Activated T-helper 17 cell treated with anti-CD3 and anti-CD28 coated beads, Interleukin-2, amount 50 U/mL, for 72 hours (primary cell): ENCODE measurements around the gene GRB2. TPM values are rescaled to one million over a fixed set of nuclear protein-coding genes. Genes with fewer than 3 reads are reported as not detected.
"Not testable (repeated sequence)": the region's sequence is repeated elsewhere in the genome, so short reads cannot be mapped to it uniquely, and the experiment has no call there.

Source experiments
- ATAC-seq: fragments of 150-1000 bp; cut with Tn5 transposase; replicated peaks from 2 replicates; pipeline ENCODE4 v1.10.0; 2021; ENCODE audit warnings: mild to moderate bottlenecking, moderate library complexity
- H3K27ac Mint-ChIP-seq: one replicate; pipeline ENCODE4 v1.8.0; 2022; ENCODE audit warnings: mixed read lengths
- H3K27me3 Mint-ChIP-seq: one replicate; pipeline ENCODE4 v1.8.0; 2022; ENCODE audit warnings: mixed read lengths
- H3K36me3 Mint-ChIP-seq: one replicate; pipeline ENCODE4 v1.8.0; 2022; ENCODE audit warnings: low read depth, mild to moderate bottlenecking, mixed read lengths
- H3K4me1 Mint-ChIP-seq: one replicate; pipeline ENCODE4 v1.8.0; 2022; ENCODE audit warnings: mixed read lengths
- H3K4me3 Mint-ChIP-seq: one replicate; pipeline ENCODE4 v1.8.0; 2022; ENCODE audit warnings: mild to moderate bottlenecking, mixed read lengths
- H3K9me3 Mint-ChIP-seq: one replicate; pipeline ENCODE4 v1.8.0; 2022; ENCODE audit warnings: mixed read lengths
- total RNA-seq, 2 donors: library from RNA; stranded (reverse); gene quantifications; one replicate each; pipeline ENCODE4 v1.2.3, GENCODE V29; 2022

The GRB2 gene
- total RNA-seq, 2 donors from 2014 or later: 141 to 163 TPM

GRCh38 chr17:75365009-75365930, 40.2 kb downstream of the GRB2 start:
- H3K27ac Mint-ChIP-seq: peak overlapping the region; percentile 55
- no peaks in the 10 kb centered on the region for H3K9me3 Mint-ChIP-seq
- peak; percentile 44 for ATAC-seq
- peaks cover 68% of the 10 kb centered on the region for H3K4me1 Mint-ChIP-seq
- H3K36me3 Mint-ChIP-seq: peaks cover 16% of the 10 kb centered on the region
- H3K4me3 Mint-ChIP-seq: peak overlapping the region; percentile 51
- no peaks in the 10 kb centered on the region for H3K27me3 Mint-ChIP-seq

- peaks cover 6% of the 10 kb centered on the region for H3K36me3 Mint-ChIP-seq
- H3K27ac Mint-ChIP-seq: no peak overlapping the region
- no peak for ATAC-seq
- peak overlapping the region; percentile 10 for H3K4me3 Mint-ChIP-seq
- H3K9me3 Mint-ChIP-seq: no peaks in the 10 kb centered on the region
- no peaks in the 10 kb centered on the region for H3K27me3 Mint-ChIP-seq
- H3K4me1 Mint-ChIP-seq: peaks cover 71% of the 10 kb centered on the region
These were observed 41.4 kb downstream of the GRB2 start for GRCh38 chr17:75364078-75364477.

- Mint-ChIP-seq H3K4me1 (peaks cover 71% of the 10 kb centered on the region), H3K36me3 (peaks cover 9% of the 10 kb centered on the region), H3K4me3 (peak overlapping the region; percentile 24), H3K9me3 (no peaks in the 10 kb centered on the region), H3K27ac (peak overlapping the region; percentile 69), H3K27me3 (no peaks in the 10 kb centered on the region)
- peak; percentile 70 for ATAC-seq
These were observed 43.5 kb downstream of the GRB2 start for GRCh38 chr17:75361996-75362395.

GRCh38 chr17:75361344-75361743, 44.1 kb downstream of the GRB2 start:
- peak overlapping the region; percentile 28 for H3K27ac Mint-ChIP-seq

GRCh38 chr17:75356260-75356937, 49.1 kb downstream of the GRB2 start:
- Mint-ChIP-seq H3K4me3 (peak overlapping the region; percentile 9), H3K36me3 (peaks cover 24% of the 10 kb centered on the region), H3K4me1 (peaks cover 41% of the 10 kb centered on the region), H3K27me3 (no peaks in the 10 kb centered on the region), H3K9me3 (no peaks in the 10 kb centered on the region), H3K27ac (peak overlapping the region; percentile 25)
- peak; percentile 40 for ATAC-seq

More at GRCh38 chr17:75361344-75361743, 44.1 kb downstream of the GRB2 start:
- Mint-ChIP-seq H3K4me3 (peak overlapping the region; percentile 25), H3K9me3 (no peaks in the 10 kb centered on the region), H3K27me3 (no peaks in the 10 kb centered on the region), H3K4me1 (peaks cover 77% of the 10 kb centered on the region), H3K36me3 (peaks cover 16% of the 10 kb centered on the region)
- no peak for ATAC-seq

GRCh38 chr17:75353176-75353575, 52.3 kb downstream of the GRB2 start:
- Mint-ChIP-seq H3K9me3 (no peaks in the 10 kb centered on the region), H3K4me3 (no peak overlapping the region), H3K36me3 (peaks cover 30% of the 10 kb centered on the region), H3K4me1 (peaks cover 36% of the 10 kb centered on the region), H3K27me3 (no peaks in the 10 kb centered on the region), H3K27ac (no peak overlapping the region)
- no peak for ATAC-seq

GRCh38 chr17:75352079-75352569, 53.4 kb downstream of the GRB2 start:
- Mint-ChIP-seq H3K27me3 (no peaks in the 10 kb centered on the region), H3K9me3 (no peaks in the 10 kb centered on the region), H3K27ac (peak overlapping the region; percentile 69), H3K36me3 (peaks cover 22% of the 10 kb centered on the region), H3K4me3 (no peak overlapping the region), H3K4me1 (peaks cover 43% of the 10 kb centered on the region)
- ATAC-seq: no peak

GRCh38 chr17:75350706-75351105, 54.8 kb downstream of the GRB2 start:
- H3K4me3 Mint-ChIP-seq: no peak overlapping the region
- peaks cover 14% of the 10 kb centered on the region for H3K36me3 Mint-ChIP-seq
- H3K27ac Mint-ChIP-seq: peak overlapping the region; percentile 69
- no peak for ATAC-seq
- peaks cover 43% of the 10 kb centered on the region for H3K4me1 Mint-ChIP-seq
- H3K9me3 Mint-ChIP-seq: no peaks in the 10 kb centered on the region
- H3K27me3 Mint-ChIP-seq: no peaks in the 10 kb centered on the region

GRCh38 chr17:75350029-75350428, 55.4 kb downstream of the GRB2 start:
- H3K9me3 Mint-ChIP-seq: no peaks in the 10 kb centered on the region
- H3K27ac Mint-ChIP-seq: peak overlapping the region; percentile 39
- H3K4me3 Mint-ChIP-seq: no peak overlapping the region
- no peak for ATAC-seq
- H3K36me3 Mint-ChIP-seq: peaks cover 9% of the 10 kb centered on the region
- peaks cover 49% of the 10 kb centered on the region for H3K4me1 Mint-ChIP-seq
- H3K27me3 Mint-ChIP-seq: no peaks in the 10 kb centered on the region

GRCh38 chr17:75349589-75349988, 55.9 kb downstream of the GRB2 start:
- Mint-ChIP-seq H3K27me3 (no peaks in the 10 kb centered on the region), H3K27ac (peak overlapping the region; percentile 39), H3K4me1 (peaks cover 50% of the 10 kb centered on the region), H3K9me3 (no peaks in the 10 kb centered on the region), H3K4me3 (no peak overlapping the region), H3K36me3 (peaks cover 6% of the 10 kb centered on the region)
- no peak for ATAC-seq

- Mint-ChIP-seq H3K4me1 (peaks cover 56% of the 10 kb centered on the region), H3K27ac (peak overlapping the region; percentile 74), H3K4me3 (peak overlapping the region; percentile 75), H3K9me3 (no peaks in the 10 kb centered on the region), H3K36me3 (peaks cover 6% of the 10 kb centered on the region), H3K27me3 (no peaks in the 10 kb centered on the region)
- no peak for ATAC-seq
These were observed 57.0 kb downstream of the GRB2 start for GRCh38 chr17:75348386-75349012.

- Mint-ChIP-seq H3K27ac (peak overlapping the region; percentile 74), H3K27me3 (no peaks in the 10 kb centered on the region), H3K9me3 (no peaks in the 10 kb centered on the region), H3K4me1 (peaks cover 61% of the 10 kb centered on the region), H3K4me3 (peak overlapping the region; percentile 75), H3K36me3 (peaks cover 6% of the 10 kb centered on the region)
- ATAC-seq: peak; percentile 82
These were observed 58.6 kb downstream of the GRB2 start for GRCh38 chr17:75346906-75347305.

- Mint-ChIP-seq H3K27ac (peak overlapping the region; percentile 77), H3K4me1 (peaks cover 66% of the 10 kb centered on the region), H3K4me3 (peak overlapping the region; percentile 75)
- H3K9me3 Mint-ChIP-seq, ATAC-seq, H3K36me3 Mint-ChIP-seq, H3K27me3 Mint-ChIP-seq: not testable (repeated sequence)
These were observed 59.1 kb downstream of the GRB2 start for GRCh38 chr17:75346368-75346767.

- peak overlapping the region; percentile 77 for H3K27ac Mint-ChIP-seq
- peaks cover 2% of the 10 kb centered on the region for H3K36me3 Mint-ChIP-seq
- peak overlapping the region; percentile 75 for H3K4me3 Mint-ChIP-seq
- H3K9me3 Mint-ChIP-seq: no peaks in the 10 kb centered on the region
- H3K4me1 Mint-ChIP-seq: peaks cover 64% of the 10 kb centered on the region
- no peaks in the 10 kb centered on the region for H3K27me3 Mint-ChIP-seq
- ATAC-seq: peak; percentile 49
These were observed 59.8 kb downstream of the GRB2 start for GRCh38 chr17:75345514-75346167.
